ENCODE results near the gene SCIN. TPM values are rescaled to one million over a fixed set of nuclear protein-coding genes. Genes with fewer than 3 reads are reported as not detected.
A peak's percentile ranks its signal among the peaks of the same experiment; 100 is the strongest.

SCIN gene
- polyA plus RNA-seq, 1 of the 3 experiments (the other 2 are of a cell fraction), result 0.02 TPM

GRCh38 chr7:12648704-12649261, 78.3 kb downstream of the SCIN start:
- Histone ChIP-seq H4K20me1 (ENCODE audit: insufficient read depth) (no peaks in the 10 kb centered on the region), H3K4me1 (ENCODE audit: control insufficient read depth in 1 of 2, insufficient read depth in 2 of 2, low read depth in 1 of 2, low read length in 1 of 2) (peaks cover 3 to 11% of the 10 kb centered on the region in 2 experiments; a peak in 3 of 4 replicates), H3K9me2 (no peaks in the 10 kb centered on the region), H3K79me2 (ENCODE audit: insufficient read depth) (no peaks in the 10 kb centered on the region), H3K4me2 (no peak overlapping the region), H3K27ac (ENCODE audit: low read depth in 2 of 2, low read length in 1 of 2) (no peak overlapping the region), H3K36me3 (replicated peaks in 1 of 2; ENCODE audit: control insufficient read depth in 1 of 2, insufficient read depth in 2 of 2, low read length in 1 of 2) (no peaks in the 10 kb centered on the region), H3K4me3 (ENCODE audit: low read depth in 2 of 2, low read length in 1 of 2) (no peak overlapping the region), H3K9ac (no peak overlapping the region), H3F3A (replicated peaks; ENCODE audit: insufficient read depth) (peaks cover 36% of the 10 kb centered on the region), H2AFZ (ENCODE audit: low read depth) (no peak overlapping the region), H3K9me3 (no peaks in the 10 kb centered on the region), H3K27me3 (ENCODE audit: insufficient read depth) (no peaks in the 10 kb centered on the region)
- CTCF ChIA-PET, result interaction anchor here (0.7 to 2.2 kb wide), 5 partner anchors 10 to 614 kb away, joined by 3 to 11 read pairs (median 4); no protein-coding TSS in a partner anchor
- DNase-seq, result no peak
- 78% methylated on average over 4 of the region's 4 CpGs for WGBS (ENCODE audit: low lambda C conversion rate)
- POLR2A ChIA-PET, result no interaction called here
- no peak for TF ChIP-seq TAF1 (IDR thresholded peaks at IDR 0.05; ENCODE audit: borderline replicate concordance, low read depth, low read length)
- peak in 1 of 2 experiments; percentile 29; a peak in 1 of 4 replicates for TF ChIP-seq EP300 (IDR thresholded peaks at IDR 0.05; ENCODE audit: borderline replicate concordance in 1 of 2, low read depth in 1 of 2, low read length in 1 of 2)
- no peak; the same call in 1 of the 2 replicates for TF ChIP-seq PBX3 (IDR thresholded peaks at IDR 0.05)
- peak; percentile 73 for TF ChIP-seq TCF12 (IDR thresholded peaks at IDR 0.05)

- Histone ChIP-seq H3K4me2 (no peak overlapping the region), H3K79me2 (ENCODE audit: insufficient read depth) (no peaks in the 10 kb centered on the region), H3K36me3 (replicated peaks in 1 of 2; ENCODE audit: control insufficient read depth in 1 of 2, insufficient read depth in 2 of 2, low read length in 1 of 2) (no peaks in the 10 kb centered on the region), H3K27me3 (ENCODE audit: insufficient read depth) (no peaks in the 10 kb centered on the region), H3K4me1 (ENCODE audit: control insufficient read depth in 1 of 2, insufficient read depth in 2 of 2, low read depth in 1 of 2, low read length in 1 of 2) (peaks cover 3 to 16% of the 10 kb centered on the region in 2 experiments; a peak in 3 of 4 replicates), H3K9ac (no peak overlapping the region), H2AFZ (ENCODE audit: low read depth) (no peak overlapping the region), H3K27ac (ENCODE audit: low read depth in 2 of 2, low read length in 1 of 2) (no peak overlapping the region), H3K9me3 (no peaks in the 10 kb centered on the region), H3K4me3 (ENCODE audit: low read depth in 2 of 2, low read length in 1 of 2) (no peak overlapping the region), H3F3A (replicated peaks; ENCODE audit: insufficient read depth) (peaks cover 41% of the 10 kb centered on the region), H3K9me2 (no peaks in the 10 kb centered on the region), H4K20me1 (ENCODE audit: insufficient read depth) (no peaks in the 10 kb centered on the region)
- no peak for DNase-seq
- ChIA-PET CTCF (interaction anchor here (0.6 to 2.2 kb wide), 7 partner anchors 11 to 613 kb away, joined by 3 to 11 read pairs (median 4); no protein-coding TSS in a partner anchor), POLR2A (no interaction called here)
- TF ChIP-seq USF2 (IDR thresholded peaks at IDR 0.05; ENCODE audit: borderline replicate concordance, low read depth, low read length) (no peak), CTCF (IDR thresholded peaks at IDR 0.05) (no peak), ELF1 (IDR thresholded peaks at IDR 0.05) (no peak), YY1 (IDR thresholded peaks at IDR 0.05; ENCODE audit: low read depth) (no peak), EP300 (IDR thresholded peaks at IDR 0.05; ENCODE audit: borderline replicate concordance in 1 of 2, low read depth in 1 of 2, low read length in 1 of 2) (no peak), MEF2A (IDR thresholded peaks at IDR 0.05; ENCODE audit: borderline replicate concordance, low read depth) (no peak), FOSL2 (IDR thresholded peaks at IDR 0.05; ENCODE audit: borderline replicate concordance, low read depth) (no peak), MXI1 (IDR thresholded peaks at IDR 0.05; ENCODE audit: low read depth, low read length) (no peak), SIN3A (IDR thresholded peaks at IDR 0.05; ENCODE audit: borderline replicate concordance, low read depth, low read length) (no peak), MAX (IDR thresholded peaks at IDR 0.05; ENCODE audit: low read depth) (no peak)
Observed at GRCh38 chr7:12649348-12649747, 78.8 kb downstream of the SCIN start.

All from SK-N-SH (cell line).